OCI-LY3 (cell line): ENCODE data around the gene ACOX3.

Source experiments
- CTCF ChIP-seq: fragments of 200-600, 300-600 bp; sonication (generic); IDR thresholded peaks from 2 replicates; pipeline ENCODE4 v1.5.1; 2014; ENCODE audit warnings: antibody characterized with exemption, low read length, low read depth
- EZH2phosphoT487 ChIP-seq: fragments of 200-600 bp; shearing (Covaris generic); IDR thresholded peaks from 2 replicates; pipeline ENCODE4 v1.6.1; 2018; ENCODE audit warnings: antibody characterized with exemption, mixed run types, low read depth

GRCh38 chr4:8395504-8396296 lies 44.8 kb downstream of the ACOX3 start:
- TF ChIP-seq CTCF: no peak
- TF ChIP-seq EZH2phosphoT487: no peak
